ENCODE results near the gene FKBP5. TPM values are rescaled to one million over a fixed set of nuclear protein-coding genes. Genes with fewer than 3 reads are reported as not detected.

Gene FKBP5
- polyA plus RNA-seq, 1 donor from 2014 or later = 1.2 TPM

- Histone ChIP-seq H3K36me3 (ENCODE audit: insufficient read depth, low read length) (no peaks in the 10 kb centered on the region), H3F3A (ENCODE audit: insufficient read depth, low read length, poor library complexity, severe bottlenecking) (no peaks in the 10 kb centered on the region), H3K9ac (ENCODE audit: low read length) (no peak overlapping the region), H2AFZ (ENCODE audit: low read depth, low read length) (no peak overlapping the region), H3K79me2 (replicated peaks; ENCODE audit: insufficient read depth, low read length) (no peaks in the 10 kb centered on the region), H3K9me3 (ENCODE audit: low read length) (no peaks in the 10 kb centered on the region), H3K9me2 (ENCODE audit: insufficient read depth, low read length) (no peaks in the 10 kb centered on the region), H3K27me3 (ENCODE audit: insufficient read depth, low read depth, low read length) (no peaks in the 10 kb centered on the region), H3K4me3 (ENCODE audit: low read length) (no peak overlapping the region), H3K4me2 (ENCODE audit: low read length) (no peak overlapping the region), H3K27ac (ENCODE audit: low read length) (no peak overlapping the region), H4K20me1 (ENCODE audit: insufficient read depth) (no peaks in the 10 kb centered on the region)
- TF ChIP-seq EZH2 (IDR thresholded peaks at IDR 0.05; ENCODE audit: borderline replicate concordance, insufficient read depth, low read length, poor library complexity, severe bottlenecking) = no peak
These were observed 106.4 kb downstream of the FKBP5 start for GRCh38 chr6:35582315-35582714.

GRCh38 chr6:35581633-35582032 lies 107.1 kb downstream of the FKBP5 start:
- Histone ChIP-seq H3K9me3 (ENCODE audit: low read length) (no peaks in the 10 kb centered on the region), H3K4me2 (ENCODE audit: low read length) (no peak overlapping the region), H3K27ac (ENCODE audit: low read length) (no peak overlapping the region), H2AFZ (ENCODE audit: low read depth, low read length) (no peak overlapping the region), H3K4me3 (ENCODE audit: low read length) (no peak overlapping the region), H3K36me3 (ENCODE audit: insufficient read depth, low read length) (no peaks in the 10 kb centered on the region), H3K9me2 (ENCODE audit: insufficient read depth, low read length) (no peaks in the 10 kb centered on the region), H4K20me1 (ENCODE audit: insufficient read depth) (no peaks in the 10 kb centered on the region), H3F3A (ENCODE audit: insufficient read depth, low read length, poor library complexity, severe bottlenecking) (no peaks in the 10 kb centered on the region), H3K79me2 (replicated peaks; ENCODE audit: insufficient read depth, low read length) (no peaks in the 10 kb centered on the region), H3K27me3 (ENCODE audit: insufficient read depth, low read depth, low read length) (no peaks in the 10 kb centered on the region), H3K9ac (ENCODE audit: low read length) (no peak overlapping the region)
- no peak for TF ChIP-seq MXI1 (conservative IDR thresholded peaks at IDR 0.05; ENCODE audit: poor library complexity, severe bottlenecking)
- no peak for TF ChIP-seq EP300 (conservative IDR thresholded peaks at IDR 0.05; ENCODE audit: poor library complexity, severe bottlenecking)
- TF ChIP-seq RAD21 (conservative IDR thresholded peaks at IDR 0.05) = no peak
- TF ChIP-seq EZH2 (IDR thresholded peaks at IDR 0.05; ENCODE audit: borderline replicate concordance, insufficient read depth, low read length, poor library complexity, severe bottlenecking) = no peak
- TF ChIP-seq SMC3 (conservative IDR thresholded peaks at IDR 0.05; ENCODE audit: poor library complexity) = no peak
- TF ChIP-seq REST (IDR thresholded peaks at IDR 0.05; ENCODE audit: borderline replicate concordance) = no peak
- no peak for TF ChIP-seq POLR2AphosphoS5 (IDR thresholded peaks at IDR 0.05)
- TF ChIP-seq, protein P1, sequence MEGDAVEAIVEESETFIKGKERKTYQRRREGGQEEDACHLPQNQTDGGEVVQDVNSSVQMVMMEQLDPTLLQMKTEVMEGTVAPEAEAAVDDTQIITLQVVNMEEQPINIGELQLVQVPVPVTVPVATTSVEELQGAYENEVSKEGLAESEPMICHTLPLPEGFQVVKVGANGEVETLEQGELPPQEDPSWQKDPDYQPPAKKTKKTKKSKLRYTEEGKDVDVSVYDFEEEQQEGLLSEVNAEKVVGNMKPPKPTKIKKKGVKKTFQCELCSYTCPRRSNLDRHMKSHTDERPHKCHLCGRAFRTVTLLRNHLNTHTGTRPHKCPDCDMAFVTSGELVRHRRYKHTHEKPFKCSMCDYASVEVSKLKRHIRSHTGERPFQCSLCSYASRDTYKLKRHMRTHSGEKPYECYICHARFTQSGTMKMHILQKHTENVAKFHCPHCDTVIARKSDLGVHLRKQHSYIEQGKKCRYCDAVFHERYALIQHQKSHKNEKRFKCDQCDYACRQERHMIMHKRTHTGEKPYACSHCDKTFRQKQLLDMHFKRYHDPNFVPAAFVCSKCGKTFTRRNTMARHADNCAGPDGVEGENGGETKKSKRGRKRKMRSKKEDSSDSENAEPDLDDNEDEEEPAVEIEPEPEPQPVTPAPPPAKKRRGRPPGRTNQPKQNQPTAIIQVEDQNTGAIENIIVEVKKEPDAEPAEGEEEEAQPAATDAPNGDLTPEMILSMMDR (IDR thresholded peaks at IDR 0.05; ENCODE audit: poor library complexity, severe bottlenecking) = no peak
- TF ChIP-seq TAF1 (IDR thresholded peaks at IDR 0.05; ENCODE audit: low read depth) = no peak

DNA sequence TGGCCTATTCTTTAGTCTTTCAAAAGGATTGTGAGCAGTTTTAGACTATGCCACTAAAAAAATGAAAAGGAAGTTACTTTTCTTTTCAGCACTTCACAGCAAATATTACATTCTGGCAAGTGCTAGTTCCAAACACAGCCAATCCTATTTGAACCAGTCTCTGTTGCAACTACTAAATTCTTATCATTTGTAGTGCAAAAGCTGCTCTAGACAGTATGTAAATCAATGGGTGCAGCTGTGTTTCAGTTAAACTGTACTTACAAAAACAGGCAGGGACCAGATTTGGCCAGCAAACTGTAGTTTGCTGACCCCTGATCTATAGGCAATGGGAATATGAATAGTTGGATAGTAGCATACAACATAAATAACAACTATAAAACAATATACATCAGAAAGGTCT lies 107.9 kb downstream of the FKBP5 start:
- H3K79me2 ChIP-seq (replicated peaks; ENCODE audit: insufficient read depth, low read length) = no peaks in the 10 kb centered on the region
- no peak overlapping the region for H2AFZ ChIP-seq (ENCODE audit: low read depth, low read length)
- H3K4me3 ChIP-seq (ENCODE audit: low read length) = no peak overlapping the region
- no peaks in the 10 kb centered on the region for H3K9me3 ChIP-seq (ENCODE audit: low read length)
- H3K27ac ChIP-seq (ENCODE audit: low read length) = no peak overlapping the region
- no peaks in the 10 kb centered on the region for H3K36me3 ChIP-seq (ENCODE audit: insufficient read depth, low read length)
- no peak overlapping the region for H3K4me2 ChIP-seq (ENCODE audit: low read length)
- H3K9ac ChIP-seq (ENCODE audit: low read length) = no peak overlapping the region
- TF ChIP-seq MXI1 (conservative IDR thresholded peaks at IDR 0.05; ENCODE audit: poor library complexity, severe bottlenecking) = no peak
- TF ChIP-seq, protein P1 (IDR thresholded peaks at IDR 0.05; ENCODE audit: poor library complexity, severe bottlenecking) = no peak
- TF ChIP-seq POLR2AphosphoS5 (IDR thresholded peaks at IDR 0.05) = no peak
- no peak for TF ChIP-seq REST (IDR thresholded peaks at IDR 0.05; ENCODE audit: borderline replicate concordance)
- TF ChIP-seq TAF1 (IDR thresholded peaks at IDR 0.05; ENCODE audit: low read depth) = no peak
- no peak for TF ChIP-seq EZH2 (IDR thresholded peaks at IDR 0.05; ENCODE audit: borderline replicate concordance, insufficient read depth, low read length, poor library complexity, severe bottlenecking)
- TF ChIP-seq RAD21 (conservative IDR thresholded peaks at IDR 0.05) = no peak
- no peak for TF ChIP-seq EP300 (conservative IDR thresholded peaks at IDR 0.05; ENCODE audit: poor library complexity, severe bottlenecking)
- no peak for TF ChIP-seq SMC3 (conservative IDR thresholded peaks at IDR 0.05; ENCODE audit: poor library complexity)
- no peaks in the 10 kb centered on the region for H3F3A ChIP-seq (ENCODE audit: insufficient read depth, low read length, poor library complexity, severe bottlenecking)
- no peaks in the 10 kb centered on the region for H4K20me1 ChIP-seq (ENCODE audit: insufficient read depth)
- H3K9me2 ChIP-seq (ENCODE audit: insufficient read depth, low read length) = no peaks in the 10 kb centered on the region
- H3K27me3 ChIP-seq (ENCODE audit: insufficient read depth, low read depth, low read length) = no peaks in the 10 kb centered on the region

All from neural cell (in vitro differentiated cells).